Astrocyte of the hippocampus (primary cell): ENCODE results near the gene GRB10.
"Not testable (repeated sequence)": the region's sequence is repeated elsewhere in the genome, so short reads cannot be mapped to it uniquely, and the experiment has no call there.

Experiments used
- DNase-seq: peaks from one replicate; pipeline ENCODE4 v3.0.0; 2011; ENCODE audit warnings: low read depth, low spot score

The GRB10 gene

DNA sequence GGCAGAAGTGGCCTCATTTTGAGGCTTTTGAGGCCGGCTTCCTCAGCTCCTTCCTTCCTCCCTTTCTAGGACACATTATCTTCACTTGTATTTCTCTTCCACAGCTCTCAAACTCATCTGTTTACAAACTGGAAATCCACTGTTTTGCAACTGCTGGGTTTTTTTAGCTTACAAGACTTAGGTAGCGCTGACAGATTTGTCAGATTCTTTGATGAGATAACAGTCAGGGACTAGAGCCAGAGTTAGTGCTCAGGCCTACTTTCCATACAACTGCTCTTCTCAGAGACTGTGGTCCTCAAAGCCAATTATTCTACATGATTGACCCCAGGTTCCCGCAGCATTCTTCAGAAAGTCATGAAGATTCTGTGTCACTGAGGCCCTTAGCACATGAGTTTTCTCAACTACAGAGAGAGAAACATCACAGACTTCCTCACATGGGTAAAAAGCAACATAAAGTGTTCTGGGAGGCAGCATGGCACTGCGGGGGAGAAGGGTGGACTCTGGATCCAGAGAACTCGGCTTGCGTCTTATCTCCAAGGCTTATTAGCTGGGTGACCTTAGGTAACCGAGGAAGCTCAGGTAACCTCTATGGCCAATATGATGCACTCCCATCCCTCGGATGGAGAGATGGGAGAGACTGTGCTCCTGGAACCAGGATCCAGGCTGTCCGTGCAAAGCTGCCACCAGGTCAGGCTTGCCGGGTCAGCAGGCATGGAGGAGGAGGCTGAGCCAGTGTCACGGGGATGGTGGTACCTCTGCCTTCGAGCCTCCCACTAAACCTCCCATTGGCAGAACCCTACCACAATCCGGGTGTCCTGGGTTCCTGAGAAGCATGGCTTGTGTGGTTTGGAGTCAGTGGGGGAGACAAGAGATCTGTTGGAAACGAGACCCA lies 228.0 kb downstream of the GRB10 start:
- no peak for DNase-seq

DNA sequence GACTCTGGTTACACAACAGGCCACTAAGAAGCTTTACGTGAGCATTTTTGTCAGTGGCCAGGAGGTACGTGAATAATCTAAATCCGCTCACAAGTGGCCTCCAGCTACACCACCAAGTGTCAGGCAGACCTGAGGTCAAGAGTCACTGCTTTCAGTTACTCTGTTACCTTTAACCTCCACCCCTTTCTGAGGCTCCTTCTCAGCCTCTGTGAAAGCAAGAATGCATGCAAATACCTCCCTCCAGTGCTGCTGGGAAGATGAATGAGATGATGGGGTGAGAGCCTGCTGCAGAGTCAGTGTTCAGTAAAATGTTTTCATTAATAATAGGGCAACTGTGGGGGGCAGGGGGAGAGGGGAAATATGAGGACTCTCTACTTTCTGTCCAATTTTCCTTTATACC lies 228.7 kb downstream of the GRB10 start:
- no peak for DNase-seq

- DNase-seq, result peak; percentile 80
Observed at GRCh38 chr7:50552921-50553320, 229.8 kb downstream of the GRB10 start.

DNA sequence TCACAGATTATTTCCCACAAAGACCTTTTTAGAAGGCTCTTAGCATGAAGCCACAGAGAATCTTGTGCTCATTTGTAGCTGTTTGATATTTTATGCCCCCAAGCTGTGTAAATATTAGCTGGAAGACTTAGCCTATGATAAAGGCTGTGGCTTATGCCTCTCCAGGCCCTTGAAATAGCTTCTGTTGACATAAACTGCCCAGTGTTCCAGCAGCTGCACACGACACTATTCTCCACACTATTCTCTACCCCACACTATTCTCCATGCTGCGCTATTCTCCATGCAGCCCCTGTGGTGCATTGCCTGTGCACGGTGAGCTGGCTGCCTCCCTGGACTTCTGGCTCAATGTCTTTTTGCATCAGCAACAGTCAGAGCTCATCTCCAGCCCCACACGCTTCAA lies 230.6 kb downstream of the GRB10 start:
- DNase-seq, result no peak

DNA sequence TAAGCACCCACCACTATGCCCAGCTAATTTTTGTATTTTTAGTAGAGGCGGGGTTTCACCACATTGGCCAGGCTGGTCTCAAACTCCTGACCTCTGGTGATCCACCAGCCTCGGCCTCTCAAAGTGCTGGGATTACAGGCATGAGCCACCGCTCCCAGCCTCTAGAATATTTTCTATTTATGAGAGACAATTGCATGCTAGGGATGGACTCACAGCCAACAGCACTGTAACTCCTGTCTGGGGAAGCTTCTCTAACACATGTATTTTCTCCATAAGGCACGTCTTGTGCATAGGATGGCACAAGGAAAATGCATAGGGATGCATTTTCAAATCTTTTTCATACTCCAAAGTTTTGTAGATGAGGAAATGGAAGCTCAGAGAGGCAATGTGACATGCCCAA lies 237.1 kb downstream of the GRB10 start:
- DNase-seq, result not testable (repeated sequence)

DNA sequence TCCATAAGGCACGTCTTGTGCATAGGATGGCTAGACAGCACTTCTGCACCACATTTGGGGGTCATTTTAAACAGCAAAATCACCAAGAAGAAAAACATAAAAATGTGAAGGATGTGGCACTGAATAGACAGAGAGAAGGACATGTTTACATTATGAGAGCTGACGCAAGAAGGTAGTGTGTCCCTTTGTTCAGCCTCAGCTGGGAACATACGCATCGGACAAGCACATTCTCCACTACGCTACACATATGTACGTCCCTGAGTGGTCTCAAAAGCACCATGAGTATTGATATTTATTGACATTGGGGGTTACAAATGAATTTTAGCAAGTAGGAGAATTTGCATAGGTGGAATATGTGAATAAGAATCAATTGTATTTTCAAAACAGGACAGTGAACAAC lies 237.7 kb downstream of the GRB10 start:
- no peak for DNase-seq

DNA sequence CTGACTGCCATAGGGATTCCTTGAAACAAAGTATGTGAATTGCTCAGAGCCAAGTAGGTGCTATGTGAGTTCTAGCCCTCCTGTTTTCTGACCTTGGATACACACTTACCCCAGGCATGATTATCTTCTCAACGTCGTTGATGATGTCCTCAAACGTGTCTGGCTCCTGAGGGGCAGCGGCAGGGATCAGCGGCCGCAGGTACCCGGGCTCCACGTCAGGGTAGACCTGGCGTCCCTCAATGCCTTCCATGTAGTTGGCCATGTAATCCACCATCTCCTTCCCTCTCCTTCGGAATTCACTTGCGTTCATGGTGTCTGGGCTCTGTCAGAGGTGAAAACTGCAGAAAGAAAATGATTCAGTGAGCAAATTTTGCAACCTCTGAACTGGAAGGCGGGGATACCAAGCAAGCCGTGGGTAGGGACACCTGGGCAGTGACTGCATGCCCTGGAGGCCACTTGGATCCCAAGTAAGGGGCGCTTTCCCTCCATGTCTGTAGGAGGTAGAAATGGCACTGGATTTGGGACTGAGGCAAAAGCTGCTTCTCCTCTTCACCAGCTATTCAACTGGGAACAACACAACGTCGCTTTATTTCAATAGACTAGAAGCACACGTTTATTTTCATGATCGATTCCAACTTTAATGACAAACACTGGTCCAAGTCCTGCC lies 238.8 kb downstream of the GRB10 start:
- no peak for DNase-seq

GRCh38 chr7:50542132-50542531 lies 240.6 kb downstream of the GRB10 start:
- no peak for DNase-seq

DNA sequence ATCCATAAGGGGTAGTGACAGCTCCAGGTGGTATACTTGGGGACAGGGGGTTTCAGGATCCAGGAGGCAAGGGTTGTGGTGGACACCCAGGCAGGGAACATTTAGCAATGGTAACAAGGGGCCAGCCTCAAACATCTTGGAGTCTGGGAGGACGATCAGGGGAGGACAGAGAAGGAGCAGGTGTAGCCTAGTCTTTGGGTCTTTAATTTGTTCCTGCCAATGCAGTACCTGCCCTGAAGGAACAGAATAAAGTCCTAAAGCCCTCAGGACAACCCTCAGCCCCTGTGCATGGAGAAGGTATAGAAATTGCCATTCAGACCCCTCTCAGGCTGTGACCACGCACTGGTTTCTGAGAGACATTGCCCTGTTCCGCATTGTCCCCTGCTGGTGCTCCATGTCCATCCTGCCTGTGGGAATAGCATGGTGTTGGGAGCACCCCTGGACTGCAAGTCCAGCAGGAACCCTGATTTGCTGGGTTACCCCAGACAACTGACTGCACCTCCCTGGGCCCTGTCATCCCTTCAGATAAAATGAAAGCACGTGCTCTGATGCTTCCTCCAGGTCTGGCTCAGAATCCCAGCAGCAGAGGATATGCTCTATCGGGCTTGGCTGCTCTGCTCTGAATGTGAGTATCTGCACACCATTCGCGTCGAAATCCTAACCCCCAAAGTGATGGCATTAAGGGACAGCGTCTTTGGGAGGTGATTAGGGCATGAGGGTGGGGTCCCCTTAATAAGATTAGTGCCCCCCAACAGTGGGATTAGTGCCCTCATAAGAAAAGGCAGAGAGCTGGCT lies 241.7 kb downstream of the GRB10 start:
- DNase-seq, result no peak
